BE2C (cell line): ENCODE measurements around the gene ELAVL2.

Source experiments
- DNase-seq: peaks from one replicate; pipeline ENCODE4 v3.0.0-alpha.2; 2020
- H3K27me3 ChIP-seq: fragments of 250-450 bp; sonication (Bioruptor Pico); 2 replicates; pipeline ENCODE4 v1.5.1; 2020; ENCODE audit warnings: mild to moderate bottlenecking
- H3K36me3 ChIP-seq: fragments of 250-450 bp; sonication (Bioruptor Pico); 2 replicates; pipeline ENCODE4 v1.5.1; 2020; ENCODE audit warnings: mild to moderate bottlenecking
- H3K4me1 ChIP-seq: fragments of 250-450 bp; sonication (Bioruptor Pico); 2 replicates; pipeline ENCODE4 v1.5.1; 2020
- H3K4me3 ChIP-seq: 2 replicates; pipeline ENCODE4 v1.5.1; 2011; ENCODE audit warnings: low read depth, low read length
- H3K9me3 ChIP-seq: fragments of 250-450 bp; sonication (Bioruptor Pico); 2 replicates; pipeline ENCODE4 v1.5.1; 2020
- TF ChIP-seq, protein P1 (sequence below): IDR thresholded peaks from 2 replicates; pipeline ENCODE4 v1.5.1; 2012; ENCODE audit warnings: mild to moderate bottlenecking, low read depth, low read length

ELAVL2 gene

DNA sequence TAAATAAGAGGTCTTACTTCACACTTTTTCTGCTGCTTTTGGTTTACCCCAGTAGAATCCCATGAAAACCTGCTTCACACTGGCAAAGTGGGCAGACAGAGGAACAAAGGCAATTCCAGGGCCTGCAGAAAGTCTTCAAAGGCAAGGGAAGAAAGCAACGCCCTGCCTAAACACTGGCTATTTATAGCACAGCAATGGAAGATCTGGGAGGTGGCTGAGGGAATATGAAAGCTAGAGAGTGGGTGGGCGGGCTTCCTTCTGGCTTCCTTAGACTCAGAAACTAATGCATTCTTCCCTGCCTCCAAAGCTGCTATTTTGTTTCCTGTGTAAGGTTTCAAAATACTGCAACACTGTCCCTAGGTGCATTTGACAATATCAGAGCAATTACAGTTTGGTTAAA is 46.8 kb downstream of the ELAVL2 start:
- Histone ChIP-seq H3K4me1 (no peaks in the 10 kb centered on the region), H3K27me3 (no peaks in the 10 kb centered on the region), H3K36me3 (no peaks in the 10 kb centered on the region), H3K4me3 (no peak overlapping the region), H3K9me3 (no peaks in the 10 kb centered on the region)
- DNase-seq = no peak
- TF ChIP-seq, protein P1, sequence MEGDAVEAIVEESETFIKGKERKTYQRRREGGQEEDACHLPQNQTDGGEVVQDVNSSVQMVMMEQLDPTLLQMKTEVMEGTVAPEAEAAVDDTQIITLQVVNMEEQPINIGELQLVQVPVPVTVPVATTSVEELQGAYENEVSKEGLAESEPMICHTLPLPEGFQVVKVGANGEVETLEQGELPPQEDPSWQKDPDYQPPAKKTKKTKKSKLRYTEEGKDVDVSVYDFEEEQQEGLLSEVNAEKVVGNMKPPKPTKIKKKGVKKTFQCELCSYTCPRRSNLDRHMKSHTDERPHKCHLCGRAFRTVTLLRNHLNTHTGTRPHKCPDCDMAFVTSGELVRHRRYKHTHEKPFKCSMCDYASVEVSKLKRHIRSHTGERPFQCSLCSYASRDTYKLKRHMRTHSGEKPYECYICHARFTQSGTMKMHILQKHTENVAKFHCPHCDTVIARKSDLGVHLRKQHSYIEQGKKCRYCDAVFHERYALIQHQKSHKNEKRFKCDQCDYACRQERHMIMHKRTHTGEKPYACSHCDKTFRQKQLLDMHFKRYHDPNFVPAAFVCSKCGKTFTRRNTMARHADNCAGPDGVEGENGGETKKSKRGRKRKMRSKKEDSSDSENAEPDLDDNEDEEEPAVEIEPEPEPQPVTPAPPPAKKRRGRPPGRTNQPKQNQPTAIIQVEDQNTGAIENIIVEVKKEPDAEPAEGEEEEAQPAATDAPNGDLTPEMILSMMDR = no peak

DNA sequence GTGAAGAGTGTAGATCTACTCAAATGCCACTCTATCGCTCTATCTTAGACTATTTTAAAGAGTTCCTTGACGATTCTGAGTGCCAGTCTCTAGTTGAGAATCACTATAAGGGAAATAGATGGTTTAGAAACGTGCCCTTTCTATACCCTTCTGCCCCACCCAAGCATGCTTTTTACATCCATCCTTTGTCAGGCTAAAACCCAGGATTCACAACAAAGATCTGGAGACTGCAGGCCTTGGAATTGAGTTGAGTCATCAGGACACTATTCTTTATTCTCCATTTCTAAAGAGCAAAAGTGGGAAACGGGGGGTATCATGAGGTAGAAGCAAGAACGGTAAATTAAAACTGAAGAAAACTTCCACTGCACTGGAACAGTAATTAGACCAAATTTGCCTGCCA is 48.7 kb downstream of the ELAVL2 start:
- Histone ChIP-seq H3K4me3 (no peak overlapping the region), H3K4me1 (no peaks in the 10 kb centered on the region), H3K9me3 (no peaks in the 10 kb centered on the region), H3K27me3 (no peaks in the 10 kb centered on the region), H3K36me3 (no peaks in the 10 kb centered on the region)
- TF ChIP-seq, protein P1 = no peak
- no peak for DNase-seq

DNA sequence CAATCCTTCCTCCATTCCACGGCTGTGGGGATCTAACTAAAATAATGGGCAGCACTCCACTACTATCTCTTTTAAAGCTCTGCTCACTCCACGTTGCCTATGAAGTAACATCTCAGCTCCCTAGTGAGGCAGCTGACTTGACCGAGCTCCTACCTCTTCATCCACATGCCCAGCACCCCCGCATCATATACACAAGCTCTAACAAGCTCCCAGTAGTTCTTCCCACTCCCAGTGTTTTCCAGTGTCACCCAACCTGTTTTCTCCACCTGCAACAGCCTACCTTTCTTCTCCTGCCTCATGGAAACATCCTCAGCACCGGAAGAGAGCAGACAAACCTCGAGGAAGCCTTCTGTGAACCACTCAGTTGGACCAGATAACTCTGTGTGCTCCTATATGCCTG is 50.5 kb downstream of the ELAVL2 start:
- no peak for DNase-seq
- no peak overlapping the region for H3K4me3 ChIP-seq
- no peaks in the 10 kb centered on the region for H3K36me3 ChIP-seq
- TF ChIP-seq, protein P1 = no peak
- no peaks in the 10 kb centered on the region for H3K27me3 ChIP-seq
- H3K9me3 ChIP-seq = no peaks in the 10 kb centered on the region
- H3K4me1 ChIP-seq = no peaks in the 10 kb centered on the region

DNA sequence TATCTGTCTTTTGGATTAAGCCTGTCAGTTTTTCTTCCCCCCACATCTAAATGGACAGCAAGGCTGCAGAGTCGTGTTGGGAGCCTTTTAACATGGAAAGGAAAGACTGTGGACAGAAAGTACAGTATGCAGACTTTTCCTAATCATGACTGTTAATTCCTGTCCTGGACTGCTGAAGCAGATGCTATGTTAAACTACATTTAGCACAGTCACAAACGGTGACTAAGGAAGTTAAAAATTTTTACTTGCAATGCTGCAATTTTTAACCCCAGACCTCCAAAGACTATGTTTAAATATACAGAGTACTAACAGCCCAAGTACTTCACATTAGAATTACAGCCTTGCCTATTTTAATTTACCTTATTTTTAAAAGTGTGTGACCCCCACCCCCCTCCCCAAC is 51.8 kb downstream of the ELAVL2 start:
- no peaks in the 10 kb centered on the region for H3K36me3 ChIP-seq
- no peak overlapping the region for H3K4me3 ChIP-seq
- DNase-seq = no peak
- H3K9me3 ChIP-seq = no peaks in the 10 kb centered on the region
- TF ChIP-seq, protein P1 = no peak
- H3K4me1 ChIP-seq = no peaks in the 10 kb centered on the region
- H3K27me3 ChIP-seq = no peaks in the 10 kb centered on the region

DNA sequence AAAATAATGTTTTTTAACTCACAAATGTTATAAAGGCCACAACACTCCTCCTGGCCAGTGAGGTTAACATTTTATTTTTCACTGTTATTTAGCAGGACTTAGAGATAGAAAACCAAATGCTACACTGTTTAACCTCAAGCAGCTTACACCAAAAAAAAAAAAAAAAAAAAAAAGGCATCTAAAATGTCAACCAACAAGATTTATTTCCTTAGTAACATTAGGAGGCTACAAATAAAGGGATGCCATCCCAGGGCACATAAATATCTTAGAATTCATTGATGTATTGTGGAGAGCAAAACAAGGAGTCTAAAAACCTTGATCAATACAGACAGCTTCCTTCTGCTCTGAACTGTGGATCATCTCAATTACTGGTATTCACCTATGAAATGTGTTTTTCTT is 53.7 kb downstream of the ELAVL2 start:
- TF ChIP-seq, protein P1 = no peak

DNA sequence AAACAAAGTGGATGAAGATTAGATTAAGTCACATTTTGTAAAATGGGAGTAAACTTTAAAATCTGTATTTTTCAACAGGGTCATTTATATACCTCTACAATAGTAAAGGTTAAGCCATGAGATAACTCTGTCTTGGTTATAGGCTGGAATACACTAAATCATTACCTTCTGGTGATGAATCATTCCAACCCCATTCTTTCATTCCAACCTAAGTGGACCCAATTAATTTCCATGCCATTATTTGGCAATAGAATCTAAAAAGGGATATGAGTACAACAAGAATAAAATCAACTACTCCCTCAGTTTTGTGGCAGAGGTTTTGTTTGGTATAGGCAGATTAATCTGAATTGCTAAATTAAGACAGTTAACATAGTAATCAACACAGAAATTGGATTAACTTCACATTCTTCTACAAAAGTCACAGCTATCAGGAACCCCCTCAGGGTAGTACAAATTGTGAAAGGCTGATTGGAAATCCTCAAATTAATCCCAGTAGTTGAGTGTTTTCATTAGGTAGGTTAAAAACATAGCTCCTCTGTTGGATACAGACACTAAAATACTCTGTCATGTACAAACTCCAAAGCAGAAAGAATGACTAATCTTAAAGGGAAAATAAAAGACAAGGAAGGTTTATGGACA is 54.2 kb downstream of the ELAVL2 start:
- H3K4me1 ChIP-seq = no peaks in the 10 kb centered on the region
- H3K27me3 ChIP-seq = no peaks in the 10 kb centered on the region
- DNase-seq = no peak
- no peaks in the 10 kb centered on the region for H3K9me3 ChIP-seq
- no peaks in the 10 kb centered on the region for H3K36me3 ChIP-seq
- H3K4me3 ChIP-seq = no peak overlapping the region
- TF ChIP-seq, protein P1 = no peak

More for the DNA sequence above, 53.7 kb downstream of the ELAVL2 start:
- H3K4me1 ChIP-seq = no peaks in the 10 kb centered on the region
- no peaks in the 10 kb centered on the region for H3K36me3 ChIP-seq
- no peaks in the 10 kb centered on the region for H3K27me3 ChIP-seq
- H3K9me3 ChIP-seq = no peaks in the 10 kb centered on the region
- H3K4me3 ChIP-seq = no peak overlapping the region
- no peak for DNase-seq
